NOMO-1 treated with dmso at 0.1 percent for 144 hours (cell line): ENCODE data around the gene MTMR6.
"Not testable (repeated sequence)": the region's sequence is repeated elsewhere in the genome, so short reads cannot be mapped to it uniquely, and the experiment has no call there.

Source experiments
- DNase-seq: peaks from one replicate; lab custom pipeline; 2025; ENCODE audit not compliant: unreplicated experiment; lab: John Stamatoyannopoulos, UW

The MTMR6 gene

DNA sequence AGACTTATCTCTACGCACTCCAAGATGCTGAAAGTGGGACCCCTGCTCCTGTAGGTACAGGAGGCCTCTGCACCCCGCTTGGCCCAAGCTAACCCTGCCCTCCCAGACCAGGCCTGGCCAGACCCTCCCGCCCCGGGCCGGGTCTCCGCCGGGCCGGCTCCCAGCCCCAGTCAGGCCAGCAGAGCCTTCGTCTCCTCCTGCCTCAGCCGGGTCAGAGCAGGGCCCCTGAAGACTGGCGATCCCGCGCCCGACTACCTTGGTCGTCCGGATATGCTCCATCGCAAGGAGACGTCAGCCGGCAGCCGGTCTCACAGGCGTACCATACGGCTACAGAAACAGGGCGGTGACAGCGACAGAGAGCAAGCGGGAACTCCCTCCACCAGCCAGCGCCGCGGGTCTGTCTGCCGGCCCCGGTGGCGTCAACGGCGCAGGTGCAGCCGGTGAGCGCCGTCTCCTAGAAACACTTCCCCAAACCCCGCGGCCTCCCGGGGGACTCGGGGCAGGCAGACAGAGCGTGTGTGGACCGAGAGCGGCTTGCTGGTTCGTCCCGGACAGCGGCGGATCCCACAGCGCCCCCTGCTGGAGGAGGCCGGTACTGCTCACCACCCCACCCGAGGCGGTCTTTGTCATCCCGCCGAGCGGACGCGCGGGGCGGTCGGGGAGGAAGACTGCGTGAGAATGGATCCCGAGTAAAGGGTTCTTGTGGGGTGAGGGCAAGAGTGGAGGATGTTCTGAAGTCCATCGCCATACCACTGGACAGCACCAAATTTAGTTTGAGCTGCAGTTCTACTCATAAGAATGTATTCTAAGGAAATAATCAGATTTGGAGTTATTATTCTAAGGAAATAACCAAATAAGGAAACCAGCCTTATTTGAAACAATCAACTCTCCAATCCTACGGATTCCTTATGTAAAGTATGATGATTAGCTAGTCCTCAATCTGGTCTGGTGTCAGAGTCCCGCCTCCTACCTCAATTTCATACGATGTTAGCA is at the start of gene MTMR6:
TSS of gene MTMR6 (minus strand) at position 520 of the 993 bp plus-strand sequence. CDS start at position 279, 241 bp downstream.
- peak; percentile 94 for DNase-seq

DNA sequence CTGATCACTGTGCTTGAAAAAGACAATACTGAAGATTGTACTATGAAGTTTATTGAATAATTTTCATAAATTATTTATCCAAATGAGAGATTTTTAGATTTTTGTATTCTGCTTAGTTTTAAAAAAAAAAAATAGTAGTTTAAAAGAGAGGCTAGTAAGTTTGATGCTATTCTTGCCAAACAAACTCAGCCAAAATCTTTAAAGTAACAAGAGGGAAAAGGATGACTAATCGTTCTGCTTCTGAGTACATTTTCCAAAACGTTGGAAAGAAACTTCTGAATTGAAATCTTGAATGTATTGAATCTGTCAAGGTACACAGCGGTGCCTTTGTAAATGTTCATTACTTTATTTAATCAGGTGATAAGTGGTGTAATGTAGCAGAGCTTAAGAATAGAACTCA is 48.6 kb upstream of the MTMR6 start:
- no peak for DNase-seq

DNA sequence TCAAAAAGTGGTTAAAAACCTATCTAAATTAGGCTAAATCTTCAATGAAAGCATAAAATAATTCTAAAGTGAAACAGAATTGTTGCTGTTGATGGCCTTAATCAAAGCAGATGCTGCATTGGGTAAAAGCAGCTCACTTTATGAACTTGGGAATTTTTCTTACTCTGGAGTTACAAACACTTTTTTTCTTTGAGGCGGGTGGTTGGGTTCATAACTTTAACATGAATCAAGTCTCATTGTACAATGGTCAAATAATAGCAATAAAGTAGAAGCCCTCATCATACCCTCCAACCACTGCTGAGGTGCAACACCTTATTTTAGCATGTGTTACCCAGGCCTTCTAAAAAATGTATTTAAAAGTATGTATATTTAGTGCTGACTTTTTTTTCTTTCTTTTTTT is 43.3 kb upstream of the MTMR6 start:
- DNase-seq = no peak

DNA sequence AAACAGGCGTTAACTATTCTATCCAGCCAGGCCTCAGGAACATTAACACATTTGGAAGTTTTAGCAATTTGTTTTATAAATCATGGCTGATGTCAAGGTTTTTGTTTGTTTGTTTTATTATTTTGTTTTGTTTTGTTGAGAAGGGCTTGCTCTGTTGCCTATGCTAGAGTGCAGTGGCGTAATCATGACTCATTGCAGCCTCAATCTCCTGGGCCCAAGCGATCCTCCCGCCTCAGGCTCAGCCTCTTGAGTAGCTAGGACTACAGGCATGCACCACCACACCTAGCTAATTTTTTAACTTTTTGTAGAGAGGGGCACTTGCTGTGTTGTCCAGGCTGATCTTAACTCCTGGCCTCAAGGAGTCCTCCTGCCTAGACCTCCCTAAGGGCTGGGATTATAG is 42.4 kb upstream of the MTMR6 start:
- DNase-seq = no peak

DNA sequence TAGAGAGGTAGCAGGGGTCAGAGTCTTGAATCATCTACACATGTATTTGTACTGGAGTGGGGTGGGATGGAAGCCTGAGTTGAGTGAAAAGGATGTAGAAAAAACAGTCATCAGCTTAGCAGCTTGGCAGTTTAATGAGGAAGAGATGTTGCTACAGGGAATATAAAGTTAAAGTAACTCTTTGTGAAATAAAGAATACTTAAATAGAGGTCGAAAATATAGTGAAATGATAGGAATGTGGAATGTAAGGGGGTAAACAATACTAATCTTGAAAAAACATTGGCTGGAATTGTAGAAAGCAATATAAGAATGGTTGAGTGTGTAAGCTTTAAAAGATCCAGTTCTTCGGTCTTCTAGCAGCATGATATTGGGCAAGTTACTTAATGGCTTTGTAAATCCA is 36.8 kb upstream of the MTMR6 start:
- no peak for DNase-seq

DNA sequence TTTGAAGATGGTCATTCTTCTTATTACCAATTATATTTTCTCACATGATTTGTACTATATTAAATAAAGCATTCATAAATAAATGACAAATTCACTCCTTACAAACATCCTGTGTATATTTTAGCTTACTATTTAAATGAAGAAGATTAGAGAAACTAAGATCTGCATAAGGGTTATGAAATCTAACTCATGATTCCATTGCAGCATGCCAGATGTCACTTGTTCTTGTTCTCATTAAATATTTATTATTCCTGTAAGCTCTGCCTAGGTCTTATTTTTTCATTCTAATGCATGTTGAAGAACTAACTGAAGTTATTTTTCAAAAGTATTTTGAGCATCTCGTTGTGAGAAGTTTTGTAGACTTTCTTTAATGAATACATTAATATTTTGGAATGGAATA is 32.5 kb upstream of the MTMR6 start:
- no peak for DNase-seq

DNA sequence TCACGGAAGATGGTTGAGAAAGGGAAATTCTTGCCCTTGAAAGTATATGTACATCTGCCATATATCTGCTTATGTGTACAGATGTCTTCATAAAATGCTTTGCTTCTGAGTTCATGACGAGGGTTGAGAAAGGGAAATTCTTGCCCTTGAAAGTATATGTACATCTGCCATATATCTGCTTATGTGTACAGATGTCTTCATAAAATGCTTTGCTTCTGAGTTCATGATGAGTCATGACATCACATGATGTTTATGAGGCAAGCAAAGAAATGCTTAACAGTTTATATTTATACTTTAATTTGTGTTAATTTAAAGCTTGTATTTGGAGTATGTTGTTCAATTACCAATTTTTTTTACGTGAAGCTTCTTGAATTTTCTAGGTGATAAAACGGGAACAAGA is 31.7 kb upstream of the MTMR6 start:
- DNase-seq = not testable (repeated sequence)

DNA sequence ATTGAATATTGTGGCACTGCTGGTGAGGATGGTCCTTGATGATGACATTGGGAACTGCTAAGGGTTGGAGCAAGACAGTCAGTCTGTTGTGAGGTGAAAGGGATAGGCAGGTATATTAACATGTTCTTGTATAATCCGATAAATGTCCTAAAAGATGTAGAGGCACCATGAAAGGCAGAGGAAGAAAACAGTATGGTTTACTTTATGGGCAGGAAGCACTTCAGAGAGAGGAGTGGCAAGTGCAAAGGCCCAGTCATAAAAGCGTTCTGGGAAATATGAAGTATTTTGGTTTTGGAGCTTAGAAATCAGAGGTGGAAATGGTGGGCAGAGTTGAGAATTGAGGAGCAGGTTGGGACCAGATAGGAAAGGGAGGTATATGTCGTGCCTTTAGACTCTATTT is 23.6 kb upstream of the MTMR6 start:
- DNase-seq = no peak

DNA sequence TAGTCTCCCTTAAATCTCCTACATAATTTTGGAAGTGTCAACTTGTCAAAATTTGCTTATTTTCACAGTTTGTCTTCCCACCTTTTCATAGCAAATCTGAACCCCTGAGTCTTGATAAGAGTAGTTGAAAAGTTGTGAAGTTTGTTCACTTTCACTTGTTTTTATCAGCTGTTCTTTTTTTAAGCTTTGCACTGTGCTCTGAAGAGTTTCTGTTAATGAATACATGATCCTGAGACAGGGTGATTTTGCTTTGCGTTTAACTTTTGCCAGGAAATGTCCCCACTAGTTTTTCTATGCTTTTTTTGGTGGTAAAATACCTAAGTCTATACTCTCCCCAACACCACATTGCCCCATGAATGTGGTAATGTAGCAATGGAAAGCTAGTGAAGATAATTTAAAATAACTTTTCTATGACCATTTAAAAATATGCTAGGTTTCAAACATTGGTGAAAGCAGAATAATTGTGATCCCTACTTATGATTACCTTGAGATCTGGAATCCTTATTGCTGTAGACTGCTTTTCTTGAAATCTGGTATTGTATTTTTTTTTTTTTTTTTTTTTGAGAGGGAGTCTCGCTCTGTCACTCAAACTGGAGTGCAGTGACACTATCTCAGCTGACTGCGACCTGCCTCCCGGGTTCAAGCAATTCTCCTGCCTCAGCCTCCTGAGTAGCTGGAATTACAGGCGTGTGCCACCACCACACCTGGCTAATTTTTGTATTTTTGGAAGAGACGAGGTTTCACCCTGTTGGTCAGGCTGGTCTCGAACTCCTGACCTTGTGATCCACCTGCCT is 19.6 kb upstream of the MTMR6 start:
- DNase-seq = no peak

DNA sequence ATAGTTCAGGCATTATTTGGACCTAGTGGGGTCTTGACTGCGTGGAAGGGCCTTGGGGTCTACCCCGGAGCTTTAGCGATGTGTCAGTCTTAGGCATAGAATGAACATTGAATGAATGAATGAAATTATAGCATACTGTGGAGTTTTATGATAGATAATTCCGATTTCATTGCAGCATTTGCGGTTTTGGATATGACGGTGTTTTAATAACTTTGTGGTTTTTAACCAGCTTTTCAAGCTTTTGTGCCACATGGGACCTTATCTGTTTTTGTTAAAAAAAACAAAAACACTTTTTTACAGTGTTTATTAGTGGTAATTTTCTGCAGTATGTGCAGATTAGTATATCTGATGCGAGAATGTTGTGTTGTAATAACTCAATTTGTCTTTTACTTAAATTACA is 14.8 kb upstream of the MTMR6 start:
- DNase-seq = no peak

DNA sequence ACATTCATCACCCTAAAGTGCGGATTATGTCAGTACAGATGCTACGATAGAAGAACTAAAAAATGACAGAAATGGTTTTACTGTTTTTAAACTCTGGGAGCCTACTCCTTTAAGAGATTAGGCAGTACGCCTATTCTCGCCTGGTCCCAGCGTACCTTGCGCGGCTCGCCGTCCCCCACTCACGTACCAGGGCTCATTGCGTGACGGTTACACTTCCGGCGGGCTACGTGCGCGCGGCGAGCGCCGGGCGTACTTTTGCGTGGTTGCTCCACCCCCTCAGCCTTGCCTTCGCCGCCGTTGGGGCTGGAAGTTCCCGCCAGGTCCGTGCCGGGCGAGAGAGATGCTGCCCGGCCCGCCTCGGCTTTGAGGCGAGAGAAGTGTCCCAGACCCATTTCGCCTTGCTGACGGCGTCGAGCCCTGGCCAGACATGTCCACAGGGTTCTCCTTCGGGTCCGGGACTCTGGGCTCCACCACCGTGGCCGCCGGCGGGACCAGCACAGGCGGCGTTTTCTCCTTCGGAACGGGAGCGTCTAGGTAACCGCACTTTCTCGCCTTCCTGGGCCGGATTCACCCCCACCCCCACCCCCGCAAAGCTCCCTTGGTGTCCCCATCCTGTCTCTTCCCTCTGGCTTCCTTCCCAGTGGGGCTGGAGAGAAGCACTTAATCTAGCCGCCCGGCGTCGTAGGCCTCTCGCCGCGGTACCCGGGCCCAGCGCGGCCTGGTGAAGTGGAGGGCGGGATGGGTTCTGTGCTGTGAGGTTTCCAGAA is 14.2 kb upstream of the MTMR6 start, which contains the start of gene NUP58:
TSS of gene NUP58 (plus strand) at position 279 of the 767 bp plus-strand sequence. CDS start at position 428, 149 bp downstream.
- DNase-seq = peak; percentile 92

DNA sequence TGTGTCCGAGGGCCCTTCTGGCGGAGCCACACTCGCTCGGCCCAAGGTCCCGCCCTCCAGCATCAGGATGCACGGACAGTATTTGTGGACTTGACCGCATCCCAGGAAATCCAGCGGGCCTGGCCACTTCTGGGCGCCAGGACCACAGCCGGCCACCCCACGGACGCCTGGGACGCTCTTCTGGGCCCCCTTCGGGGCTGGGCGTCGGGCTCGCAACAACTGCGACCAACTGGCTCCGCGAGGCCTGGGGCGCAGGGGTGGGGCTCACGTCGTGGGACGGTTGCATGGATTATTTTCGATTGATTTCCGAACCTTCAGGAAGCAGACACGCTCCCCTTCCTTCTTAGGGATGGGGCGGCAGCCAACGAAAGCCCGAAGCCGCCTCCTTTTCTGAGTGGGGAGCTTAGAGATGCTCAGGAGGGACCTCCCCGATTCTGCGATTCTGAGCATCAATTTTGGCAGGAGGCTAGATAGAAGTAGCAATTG is 13.6 kb upstream of the MTMR6 start:
- no peak for DNase-seq

DNA sequence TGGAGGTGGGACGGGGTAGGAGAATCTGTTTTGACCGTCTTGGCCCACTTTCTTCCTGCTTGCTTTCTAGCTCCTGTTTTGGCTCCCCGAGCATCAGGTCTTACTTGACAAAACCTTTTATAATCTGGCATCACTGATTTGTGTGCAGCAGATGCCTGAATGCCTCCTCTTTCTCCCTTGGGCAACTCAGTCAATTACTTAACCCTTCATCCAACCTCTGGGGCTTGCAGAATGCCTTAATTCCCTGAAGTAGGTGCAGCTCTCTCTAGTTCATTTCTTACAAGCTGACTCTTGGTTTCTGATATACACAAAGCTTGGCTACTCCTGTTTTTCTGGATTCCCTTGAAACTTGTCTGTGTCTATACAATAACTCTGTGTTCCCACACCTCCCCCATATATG is 8.4 kb upstream of the MTMR6 start:
- DNase-seq = no peak

DNA sequence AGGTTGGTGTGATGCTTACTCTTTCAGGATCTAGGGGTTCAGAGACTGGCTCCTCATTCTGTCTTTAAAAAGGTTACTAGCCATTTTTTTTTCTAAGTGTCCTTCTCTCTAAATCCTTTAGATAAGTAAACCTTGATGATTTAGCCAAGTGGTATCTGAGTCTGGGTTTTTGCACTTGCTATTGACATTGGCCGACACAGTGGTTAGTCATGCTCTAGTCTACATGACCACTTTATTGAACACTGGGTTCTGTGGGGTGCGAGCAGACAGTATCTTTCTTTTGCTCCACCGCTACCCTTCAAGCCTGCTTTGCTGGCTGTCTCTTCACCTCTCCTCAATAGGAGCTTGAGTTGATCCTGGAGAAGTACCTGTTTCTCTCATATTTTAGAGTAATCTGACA is 7.9 kb upstream of the MTMR6 start:
- no peak for DNase-seq

DNA sequence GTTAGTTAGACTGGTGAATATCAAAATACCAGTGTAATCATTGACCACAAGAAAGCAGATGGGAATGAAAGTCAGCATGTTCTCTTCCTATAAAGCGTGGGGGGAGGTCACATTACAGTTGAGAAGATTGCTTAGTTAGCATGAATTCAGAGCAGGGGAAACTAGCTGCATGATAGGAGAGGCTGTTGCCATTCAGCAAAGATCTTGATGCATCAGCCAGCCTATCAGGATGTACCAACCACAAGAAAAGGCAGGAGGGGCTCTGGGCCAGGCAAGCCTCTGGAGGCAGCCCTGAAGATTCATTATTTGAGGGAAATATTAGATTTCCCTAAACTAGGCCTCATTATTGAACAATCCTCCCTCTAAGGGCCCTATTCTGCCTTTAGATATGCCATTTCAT is 5.0 kb upstream of the MTMR6 start:
- DNase-seq = no peak

DNA sequence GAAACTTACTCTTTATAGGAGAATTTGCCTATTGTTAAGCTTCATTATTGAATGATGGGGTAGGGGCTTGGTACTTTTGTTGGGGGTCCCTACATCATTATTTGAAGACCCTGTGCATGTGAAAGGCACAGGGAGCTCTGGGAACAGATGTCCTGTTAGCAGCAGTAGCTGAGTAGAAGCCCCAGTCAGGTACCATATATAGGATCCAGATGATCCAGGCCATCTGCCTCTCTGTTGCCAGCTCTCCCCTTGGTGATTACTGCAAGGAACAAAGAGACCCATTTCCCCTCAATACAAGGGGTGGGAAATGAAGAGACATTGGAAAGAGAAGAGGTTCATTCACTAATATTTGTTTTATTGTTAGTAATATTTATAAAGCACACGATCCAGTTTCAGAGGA is 4.4 kb upstream of the MTMR6 start:
- no peak for DNase-seq

DNA sequence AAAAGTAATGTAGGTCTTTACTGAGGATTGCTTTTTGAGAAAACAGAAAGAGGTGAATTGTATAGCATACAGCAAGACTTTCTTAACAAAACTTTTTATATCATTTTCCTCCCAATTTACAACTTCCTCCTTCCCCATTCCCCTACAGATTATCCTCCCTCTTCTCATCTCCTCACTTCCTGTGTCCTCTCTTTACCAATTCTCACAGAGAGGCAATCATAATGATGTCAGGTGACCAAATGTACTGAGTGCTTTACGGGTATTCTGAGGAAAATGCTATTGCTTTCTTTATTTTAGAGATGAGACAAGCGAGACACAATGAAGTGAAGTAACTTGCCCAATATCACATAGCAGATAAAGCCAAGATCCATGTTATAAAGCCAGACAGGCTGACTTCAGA is 1.7 kb upstream of the MTMR6 start:
- DNase-seq = no peak

DNA sequence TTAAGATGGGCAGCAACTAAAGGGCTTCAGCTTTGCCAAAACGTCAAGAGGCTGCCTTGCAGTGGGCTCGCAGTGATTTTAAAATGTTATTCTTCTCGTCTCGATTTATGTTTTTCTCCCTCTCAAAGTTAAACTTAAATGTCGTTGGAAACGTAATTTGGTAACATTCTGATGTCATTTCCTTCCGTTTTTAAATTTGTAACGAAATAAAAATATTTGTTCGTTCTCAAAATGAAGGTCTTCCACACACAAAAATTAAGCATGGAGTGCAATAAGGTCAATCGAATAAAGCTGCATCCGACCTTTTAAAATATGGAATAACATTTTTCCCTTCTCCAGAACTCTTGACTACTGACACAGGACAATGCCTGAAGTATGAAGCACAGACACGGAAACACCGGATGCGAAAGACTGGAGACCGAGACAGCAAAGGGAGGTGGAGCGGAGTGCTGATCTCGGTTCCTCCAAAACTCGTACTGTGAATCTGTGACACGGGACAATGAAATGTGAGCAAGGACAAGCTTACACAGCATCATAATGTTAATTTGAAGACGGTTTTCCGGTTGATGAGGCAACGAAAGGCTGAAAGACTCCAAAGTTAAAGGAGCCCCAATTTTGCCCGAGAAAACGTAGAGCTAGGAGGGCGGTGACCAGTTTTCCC is 850 bp downstream of the MTMR6 start:
- DNase-seq = peak; percentile 52

DNA sequence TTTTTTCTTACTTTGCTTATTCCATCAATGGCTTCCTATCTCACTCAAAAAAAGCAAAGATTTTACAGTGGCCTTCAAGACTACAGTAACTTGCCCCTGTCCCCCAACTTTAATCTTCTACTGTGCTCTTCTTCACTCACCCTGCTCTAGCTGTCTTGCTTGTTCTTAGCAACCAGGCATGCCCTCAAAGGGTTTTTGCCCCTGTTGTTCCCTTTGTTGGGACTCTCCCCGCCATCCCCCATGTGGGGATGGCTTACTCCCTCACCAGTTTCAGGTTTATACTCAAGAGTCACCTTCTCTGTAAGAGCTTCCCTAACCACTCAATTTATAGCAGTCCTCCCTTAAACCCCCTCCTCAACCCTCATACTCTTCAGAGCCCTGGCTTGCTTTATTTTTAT is 5.4 kb downstream of the MTMR6 start:
- DNase-seq = no peak

DNA sequence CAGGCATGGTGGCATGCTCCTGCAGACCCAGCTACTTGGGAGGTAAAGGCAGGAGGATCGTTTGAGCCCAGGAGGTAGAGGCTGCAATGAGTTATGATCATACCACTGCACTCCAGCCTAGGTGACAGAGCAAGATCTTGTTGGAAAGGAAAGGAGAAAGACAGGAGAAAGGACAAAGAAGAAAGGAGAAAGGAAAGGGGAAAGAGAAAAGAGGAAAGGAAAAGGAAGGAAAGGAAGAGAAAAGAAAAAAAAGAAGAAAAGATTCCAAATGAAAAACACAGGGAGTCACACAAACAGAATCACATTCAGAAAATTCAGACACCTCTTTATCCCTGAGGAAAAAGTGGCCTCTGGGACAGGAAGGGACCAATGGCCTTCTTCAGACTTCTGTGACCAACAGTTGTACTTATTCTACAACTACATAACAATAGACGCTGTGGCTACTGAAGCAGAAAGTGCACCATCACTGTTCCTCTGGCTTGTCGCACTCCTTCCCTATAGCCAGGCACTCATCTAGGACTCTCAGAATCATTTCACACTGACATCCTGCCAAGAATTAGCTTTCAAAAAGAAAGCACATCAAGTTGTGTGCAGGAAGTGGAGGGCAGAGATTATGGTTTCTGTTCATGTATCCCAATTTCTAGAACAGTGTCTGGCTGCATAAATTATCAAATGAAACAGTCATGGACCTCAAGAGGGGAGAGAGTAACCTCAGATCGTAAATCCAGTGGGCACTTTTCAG is 5.9 kb downstream of the MTMR6 start:
- no peak for DNase-seq
